GM12878 (cell line): ENCODE data around the gene PGAP3. TPM values are rescaled to one million over a fixed set of nuclear protein-coding genes. Genes with fewer than 3 reads are reported as not detected.

ENCODE experiments used
- BMI1 ChIP-seq: fragments of 450-650 bp; IDR thresholded peaks from 2 replicates; pipeline ENCODE4 v1.6.1; 2016; ENCODE audit warnings: mild to moderate bottlenecking, moderate library complexity, borderline replicate concordance
- ETV6 ChIP-seq, 2 experiments: fragments of 450-650 bp in 1 of 2; IDR thresholded peaks in 1 of 2; conservative IDR thresholded peaks in 1 of 2; 2 replicates each; pipeline ENCODE4 v1.6.1; 2014; ENCODE audit warnings: antibody characterized with exemption in 1 of 2, borderline replicate concordance in 1 of 2, low read depth in 1 of 2, mild to moderate bottlenecking in 1 of 2, moderate library complexity in 1 of 2
- JUNB ChIP-seq: IDR thresholded peaks from 2 replicates; pipeline ENCODE4 v1.6.1; 2016; ENCODE audit warnings: antibody characterized with exemption, mild to moderate bottlenecking
- NBN ChIP-seq: fragments of 450-650 bp; IDR thresholded peaks from 2 replicates; pipeline ENCODE4 v1.6.1; 2016
- SMAD5 ChIP-seq: IDR thresholded peaks from 2 replicates; pipeline ENCODE4 v1.6.1; 2016; ENCODE audit warnings: antibody characterized with exemption, low read depth
- polyA plus RNA-seq, 11 experiments: library from polyadenylated mRNA; depleted of rRNA in 4 of 11; unstranded in 6 of 11; stranded (reverse) in 5 of 11; fragments of >200 nt; fragmentation: Nextera tagmentation in 4 of 11; fragmentation: Illumina TruSeq in 1 of 11; extraction: Ambion mirVana in 4 of 11; extraction: Trizol in 1 of 11; gene quantifications; 1 replicate in 1 of 11; 2 replicates in 10 of 11; pipeline versions ENCODE4 v1.2.1 to v1.2.3, GENCODE V29; 2011 to 2016; ENCODE audit warnings: inconsistent platforms in 2 of 11, missing spikeins in 2 of 11, low read depth in 1 of 11
- total RNA-seq, 4 experiments: library from RNA; depleted of rRNA in 3 of 4; stranded (reverse); fragments of >200 nt in 3 of 4; fragmentation: Illumina TruSeq in 1 of 4; extraction: Trizol in 1 of 4; gene quantifications; 2 replicates each; pipeline versions ENCODE4 v1.2.1 to v1.2.3, GENCODE V29; 2013 to 2021
- TF ChIP-seq, protein P1 (sequence below): IDR thresholded peaks from 2 replicates; pipeline ENCODE4 v1.6.1; 2012; ENCODE audit warnings: improper control_type of control experiment, low read depth, low read length; ENCODE audit not compliant: insufficient replicate concordance
- TF ChIP-seq, protein P2 (sequence below): IDR thresholded peaks from 2 replicates; pipeline ENCODE4 v1.6.1; 2011; ENCODE audit warnings: low read depth, low read length, improper control_type of control experiment, borderline replicate concordance

Gene PGAP3
- total and polyA plus RNA-seq, 10 of the 15 experiments (the other 5 are each of a cell fraction or from before 2014, with no cell fraction given), result 0.21 to 10.0 (median 5.3) TPM

DNA sequence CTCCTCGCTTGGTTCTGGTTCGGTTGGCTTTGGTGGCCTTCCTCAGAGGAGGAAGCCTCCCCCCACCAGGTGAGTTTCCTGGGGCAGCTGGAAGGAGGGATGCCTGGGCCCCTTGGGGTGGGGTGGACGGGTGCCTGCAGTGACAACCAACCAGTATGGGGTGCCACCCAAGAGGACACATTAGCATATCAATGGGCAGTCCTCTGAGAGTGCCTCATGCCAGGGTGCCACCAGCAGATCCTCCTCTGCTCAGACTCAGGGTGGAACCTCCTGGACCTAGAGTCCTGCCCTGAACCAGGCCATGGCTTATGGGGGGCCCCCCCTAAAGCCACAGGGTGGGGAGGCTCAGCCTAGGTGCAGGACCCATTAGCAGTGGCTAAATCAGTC lies 58.4 kb downstream of the PGAP3 start (continued):
- TF ChIP-seq, protein P1, sequence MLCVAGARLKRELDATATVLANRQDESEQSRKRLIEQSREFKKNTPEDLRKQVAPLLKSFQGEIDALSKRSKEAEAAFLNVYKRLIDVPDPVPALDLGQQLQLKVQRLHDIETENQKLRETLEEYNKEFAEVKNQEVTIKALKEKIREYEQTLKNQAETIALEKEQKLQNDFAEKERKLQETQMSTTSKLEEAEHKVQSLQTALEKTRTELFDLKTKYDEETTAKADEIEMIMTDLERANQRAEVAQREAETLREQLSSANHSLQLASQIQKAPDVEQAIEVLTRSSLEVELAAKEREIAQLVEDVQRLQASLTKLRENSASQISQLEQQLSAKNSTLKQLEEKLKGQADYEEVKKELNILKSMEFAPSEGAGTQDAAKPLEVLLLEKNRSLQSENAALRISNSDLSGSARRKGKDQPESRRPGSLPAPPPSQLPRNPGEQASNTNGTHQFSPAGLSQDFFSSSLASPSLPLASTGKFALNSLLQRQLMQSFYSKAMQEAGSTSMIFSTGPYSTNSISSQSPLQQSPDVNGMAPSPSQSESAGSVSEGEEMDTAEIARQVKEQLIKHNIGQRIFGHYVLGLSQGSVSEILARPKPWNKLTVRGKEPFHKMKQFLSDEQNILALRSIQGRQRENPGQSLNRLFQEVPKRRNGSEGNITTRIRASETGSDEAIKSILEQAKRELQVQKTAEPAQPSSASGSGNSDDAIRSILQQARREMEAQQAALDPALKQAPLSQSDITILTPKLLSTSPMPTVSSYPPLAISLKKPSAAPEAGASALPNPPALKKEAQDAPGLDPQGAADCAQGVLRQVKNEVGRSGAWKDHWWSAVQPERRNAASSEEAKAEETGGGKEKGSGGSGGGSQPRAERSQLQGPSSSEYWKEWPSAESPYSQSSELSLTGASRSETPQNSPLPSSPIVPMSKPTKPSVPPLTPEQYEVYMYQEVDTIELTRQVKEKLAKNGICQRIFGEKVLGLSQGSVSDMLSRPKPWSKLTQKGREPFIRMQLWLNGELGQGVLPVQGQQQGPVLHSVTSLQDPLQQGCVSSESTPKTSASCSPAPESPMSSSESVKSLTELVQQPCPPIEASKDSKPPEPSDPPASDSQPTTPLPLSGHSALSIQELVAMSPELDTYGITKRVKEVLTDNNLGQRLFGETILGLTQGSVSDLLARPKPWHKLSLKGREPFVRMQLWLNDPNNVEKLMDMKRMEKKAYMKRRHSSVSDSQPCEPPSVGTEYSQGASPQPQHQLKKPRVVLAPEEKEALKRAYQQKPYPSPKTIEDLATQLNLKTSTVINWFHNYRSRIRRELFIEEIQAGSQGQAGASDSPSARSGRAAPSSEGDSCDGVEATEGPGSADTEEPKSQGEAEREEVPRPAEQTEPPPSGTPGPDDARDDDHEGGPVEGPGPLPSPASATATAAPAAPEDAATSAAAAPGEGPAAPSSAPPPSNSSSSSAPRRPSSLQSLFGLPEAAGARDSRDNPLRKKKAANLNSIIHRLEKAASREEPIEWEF, result no peak
- TF ChIP-seq JUNB, result no peak
- no peak for TF ChIP-seq NBN
- TF ChIP-seq SMAD5, result no peak
- TF ChIP-seq, protein P2, sequence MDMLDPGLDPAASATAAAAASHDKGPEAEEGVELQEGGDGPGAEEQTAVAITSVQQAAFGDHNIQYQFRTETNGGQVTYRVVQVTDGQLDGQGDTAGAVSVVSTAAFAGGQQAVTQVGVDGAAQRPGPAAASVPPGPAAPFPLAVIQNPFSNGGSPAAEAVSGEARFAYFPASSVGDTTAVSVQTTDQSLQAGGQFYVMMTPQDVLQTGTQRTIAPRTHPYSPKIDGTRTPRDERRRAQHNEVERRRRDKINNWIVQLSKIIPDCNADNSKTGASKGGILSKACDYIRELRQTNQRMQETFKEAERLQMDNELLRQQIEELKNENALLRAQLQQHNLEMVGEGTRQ, result no peak
- TF ChIP-seq ETV6 (conservative IDR thresholded peaks at IDR 0.05 in 1 of 2, IDR thresholded peaks at IDR 0.05 in 1 of 2; ENCODE audit: borderline replicate concordance in 1 of 2, low read depth in 1 of 2), result no peak
- TF ChIP-seq BMI1, result no peak
